AG08395 (cell line): Measurements from ENCODE around the gene KBTBD8.

Experiments
- DNase-seq: peaks from one replicate; pipeline ENCODE4 v3.0.0; 2012; ENCODE audit warnings: mixed read lengths, low spot score

The KBTBD8 gene

DNA sequence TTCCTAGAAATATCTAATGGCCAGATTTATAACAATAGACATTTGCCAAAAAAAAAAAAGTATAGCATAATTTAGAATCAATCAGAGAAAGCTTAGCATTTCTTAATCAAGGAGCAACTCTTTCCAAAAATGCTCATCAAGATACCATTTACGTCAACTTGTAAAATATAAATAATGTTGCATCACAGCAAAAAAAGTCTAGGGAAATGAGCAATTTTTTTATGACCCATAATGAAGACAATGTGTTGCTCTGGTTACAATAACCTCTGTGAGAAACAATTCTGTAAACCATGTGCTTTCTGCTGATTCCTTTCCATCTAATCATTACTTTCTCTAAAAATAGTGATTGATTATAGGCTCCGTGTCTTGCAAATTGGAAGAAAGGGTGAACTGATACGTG, 36.3 kb downstream of the KBTBD8 start:
- DNase-seq, result no peak

DNA sequence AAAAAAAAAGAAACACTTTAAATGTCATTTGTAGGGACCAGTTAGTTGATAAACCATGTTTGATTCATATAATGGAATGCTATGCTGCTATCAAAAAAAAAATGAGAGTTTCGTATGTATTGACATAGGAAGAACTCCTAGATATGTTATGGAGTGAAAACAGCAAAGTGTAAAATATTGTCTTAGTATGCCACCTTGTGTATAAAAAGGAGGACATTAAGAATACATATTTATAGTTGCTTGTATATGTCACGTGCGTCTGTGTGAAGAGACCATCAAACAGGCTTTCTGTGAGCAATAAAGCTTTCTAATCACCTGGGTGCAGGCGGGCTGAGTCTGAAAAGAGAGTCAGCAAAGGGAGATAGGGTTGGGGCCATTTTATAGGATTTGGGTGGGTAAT, 39.5 kb downstream of the KBTBD8 start:
- DNase-seq, result no peak

DNA sequence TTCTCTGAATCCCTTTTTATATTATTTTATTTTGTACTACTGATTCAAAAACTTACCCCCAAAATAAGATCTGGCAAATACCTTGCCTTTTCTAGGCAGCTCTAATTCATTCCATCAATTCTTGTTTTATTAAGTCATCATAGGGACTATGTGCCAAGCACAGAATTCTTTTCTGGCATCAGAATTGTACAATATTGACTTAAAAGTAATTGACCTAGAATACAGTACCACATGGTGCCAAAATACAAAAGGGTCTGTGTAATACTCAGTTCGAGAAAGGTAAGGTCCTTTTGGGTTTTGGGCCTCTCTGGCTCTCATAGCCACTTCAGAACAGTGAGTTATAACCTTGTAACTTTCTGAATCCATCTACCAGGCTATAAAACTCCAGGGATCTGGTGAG, 46.2 kb downstream of the KBTBD8 start:
- no peak for DNase-seq

DNA sequence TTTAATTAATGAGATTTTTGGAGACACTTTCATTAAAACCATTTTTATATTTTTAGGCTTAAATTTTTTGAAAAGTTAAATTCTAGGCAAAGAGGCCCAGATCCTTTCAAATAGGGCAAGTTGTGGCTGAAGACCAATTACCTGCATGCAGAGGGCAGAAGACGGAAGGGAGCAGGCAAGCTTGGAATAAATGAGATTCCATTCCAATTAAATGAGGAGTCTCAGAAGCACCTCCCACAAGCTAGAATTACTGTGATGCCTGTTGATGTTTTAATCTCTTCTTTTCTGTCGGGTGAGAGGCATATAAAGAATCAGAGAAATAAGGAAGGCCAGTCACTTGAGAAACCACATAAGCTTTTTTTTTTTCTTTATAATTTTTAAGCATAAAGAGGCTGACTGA, 46.8 kb downstream of the KBTBD8 start:
- DNase-seq, result no peak

DNA sequence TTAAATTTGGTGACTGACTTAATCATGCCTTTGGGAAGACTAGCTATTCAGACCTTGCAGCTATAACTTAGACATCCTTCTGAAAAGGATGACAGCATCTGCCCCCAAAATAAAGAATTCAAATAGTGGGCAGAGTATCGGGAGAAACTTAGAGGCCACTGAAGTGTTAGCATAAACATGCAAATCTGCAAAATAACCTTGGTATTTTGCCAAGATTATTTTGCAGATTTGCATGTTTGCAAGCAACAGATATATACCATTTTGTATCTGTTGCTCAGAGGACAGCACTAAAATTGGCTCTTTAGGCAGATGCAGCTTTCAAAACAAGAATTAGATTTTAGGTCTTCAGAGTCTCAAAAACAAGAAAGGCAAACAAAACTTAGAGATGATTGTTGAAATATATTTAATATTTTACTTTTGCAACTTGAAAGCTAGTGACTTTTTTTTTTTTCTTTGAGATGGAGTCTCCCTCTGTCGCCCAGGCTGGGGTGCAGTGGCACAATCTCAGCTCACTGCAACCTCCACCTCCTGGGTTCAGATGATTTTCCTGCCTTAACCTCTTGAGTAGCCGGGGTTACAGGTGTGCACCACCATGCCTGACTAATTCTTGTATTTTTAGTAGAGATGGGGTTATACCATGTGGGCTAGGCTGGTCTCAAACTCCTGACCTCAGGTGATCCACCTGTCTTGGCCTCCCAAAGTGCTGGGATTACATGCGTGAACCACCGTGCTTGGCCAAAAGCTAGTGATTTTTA, 47.8 kb downstream of the KBTBD8 start:
- DNase-seq, result no peak

DNA sequence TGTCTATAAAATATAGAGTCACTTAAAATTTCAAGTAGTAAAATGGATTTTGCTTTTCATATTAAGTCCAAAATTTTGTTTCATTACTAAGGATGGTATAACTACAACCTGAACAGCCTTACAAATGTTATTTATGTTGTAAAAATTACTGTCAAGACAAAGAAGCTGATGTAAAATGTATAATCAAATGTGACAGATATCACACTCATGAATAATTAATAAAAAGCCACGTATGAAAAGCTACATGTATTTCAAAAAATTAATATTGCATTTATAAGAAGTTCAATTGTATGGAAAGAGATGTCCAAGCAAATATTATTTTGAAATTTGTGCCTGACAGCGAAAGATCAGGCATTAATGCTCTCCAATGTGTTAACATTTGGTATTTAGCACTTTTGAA, 48.9 kb downstream of the KBTBD8 start:
- no peak for DNase-seq

DNA sequence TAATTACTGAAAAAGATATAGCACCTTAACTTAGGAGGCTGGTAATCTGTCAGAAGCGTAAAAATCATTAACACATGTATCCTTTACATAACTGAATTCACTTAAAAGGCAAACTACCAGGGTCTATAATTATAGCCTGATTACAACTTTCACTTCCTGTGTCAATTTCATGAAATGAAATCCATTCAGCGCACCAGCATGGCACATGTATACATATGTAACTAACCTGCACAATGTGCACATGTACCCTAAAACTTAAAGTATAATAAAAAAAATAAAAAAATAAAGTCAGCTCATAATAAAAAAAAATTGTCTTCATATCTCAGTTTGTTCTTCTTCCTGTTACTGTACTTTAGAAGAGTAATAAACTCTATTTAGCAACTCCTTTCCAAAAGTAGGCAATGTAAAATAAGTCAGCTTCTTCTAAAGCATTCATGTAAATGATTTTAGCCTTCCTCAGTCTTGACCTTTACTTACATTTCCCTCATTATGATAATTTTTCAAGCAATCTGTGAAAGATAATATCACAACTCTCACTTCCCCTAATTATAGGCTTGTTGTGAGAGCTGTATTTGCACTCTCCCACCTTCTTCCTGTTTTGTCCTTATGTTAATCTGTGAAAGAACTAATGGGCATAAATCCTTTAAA, 50.1 kb downstream of the KBTBD8 start:
- no peak for DNase-seq

DNA sequence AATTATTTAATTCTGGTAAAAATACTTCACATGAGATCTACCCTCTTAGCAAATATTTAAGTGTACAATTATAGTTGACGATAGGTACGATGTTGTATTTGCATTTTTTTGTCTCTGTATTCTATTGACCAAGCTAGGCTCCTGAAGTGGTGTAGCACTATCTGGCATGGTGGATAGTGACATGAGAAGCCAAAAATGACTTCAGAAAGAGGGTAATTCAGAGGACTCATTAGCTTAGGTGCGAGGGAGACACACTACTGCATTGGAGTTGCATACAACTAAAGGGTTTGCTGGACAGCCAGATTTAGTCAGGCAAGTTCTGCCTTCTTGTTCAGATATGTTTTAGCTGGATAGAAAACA, 50.6 kb downstream of the KBTBD8 start:
- DNase-seq, result no peak

DNA sequence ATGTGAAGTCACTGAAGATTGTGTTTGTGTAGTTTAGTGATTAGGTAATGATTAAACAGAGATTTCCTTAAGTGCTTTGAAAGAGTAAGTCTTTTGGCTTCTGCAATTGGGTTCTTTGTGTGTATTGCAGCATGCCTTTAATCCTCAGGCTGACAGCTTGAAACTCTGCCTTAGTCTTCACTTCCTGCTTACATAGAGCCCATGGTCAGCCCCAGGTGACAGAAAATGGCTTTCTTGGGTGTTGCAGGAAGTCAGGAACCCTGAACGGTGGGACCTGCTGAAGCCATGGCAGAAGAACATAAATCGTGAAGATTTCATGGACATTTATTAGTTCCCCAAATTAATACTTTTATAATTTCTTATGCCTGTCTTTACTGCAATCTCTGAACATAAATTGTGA, 61.3 kb downstream of the KBTBD8 start:
- DNase-seq, result no peak
